Measurements from ENCODE around the gene KCNH2.

Gene KCNH2

GRCh38 chr7:150972023-150972468 lies 6.1 kb downstream of the KCNH2 start:
- DNase-seq, result no peak

- DNase-seq, result peak; percentile 48
Observed at GRCh38 chr7:150971242-150972022, 6.7 kb downstream of the KCNH2 start.

GRCh38 chr7:150970424-150970823 lies 7.7 kb downstream of the KCNH2 start:
- no peak for DNase-seq

GRCh38 chr7:150969475-150969874 lies 8.6 kb downstream of the KCNH2 start:
- peak; percentile 89 for DNase-seq

GRCh38 chr7:150968734-150969372 lies 9.3 kb downstream of the KCNH2 start:
- DNase-seq, result peak; percentile 15

GRCh38 chr7:150968056-150968733 lies 9.9 kb downstream of the KCNH2 start:
- DNase-seq, result no peak

- DNase-seq, result no peak
Observed at GRCh38 chr7:150967349-150967748, 10.8 kb downstream of the KCNH2 start.

GRCh38 chr7:150966002-150966401 lies 12.1 kb downstream of the KCNH2 start:
- DNase-seq, result no peak

- DNase-seq, result no peak
Observed at GRCh38 chr7:150965273-150965830, 12.8 kb downstream of the KCNH2 start.

GRCh38 chr7:150964593-150965111 lies 13.5 kb downstream of the KCNH2 start:
- peak; percentile 43 for DNase-seq

- no peak for DNase-seq
Observed at GRCh38 chr7:150963707-150964559, 14.2 kb downstream of the KCNH2 start.

- no peak for DNase-seq
Observed at GRCh38 chr7:150962553-150963399, 15.3 kb downstream of the KCNH2 start.

- no peak for DNase-seq
Observed at GRCh38 chr7:150962290-150962552, 15.9 kb downstream of the KCNH2 start.

GRCh38 chr7:150961510-150962289 lies 16.4 kb downstream of the KCNH2 start:
- no peak for DNase-seq

GRCh38 chr7:150959739-150960734 lies 18.1 kb downstream of the KCNH2 start:
- DNase-seq, result no peak

- no peak for DNase-seq
Observed at GRCh38 chr7:150959081-150959480, 19.0 kb downstream of the KCNH2 start.

- no peak for DNase-seq
Observed at GRCh38 chr7:150958597-150958996, 19.5 kb downstream of the KCNH2 start.

- DNase-seq, result no peak
Observed at GRCh38 chr7:150958062-150958552, 20.0 kb downstream of the KCNH2 start.
